Fibroblast of pulmonary artery (primary cell): ENCODE data around the gene SYT9.

Source experiments
- DNase-seq: peaks from one replicate; pipeline ENCODE4 v3.0.0-alpha.2; 2010; ENCODE audit warnings: low read depth
- H3K4me3 ChIP-seq: replicated peaks from 2 replicates; pipeline ENCODE4 v1.5.1; 2011; ENCODE audit warnings: low read depth, mild to moderate bottlenecking, control low read depth, low read length, moderate library complexity
- CTCF ChIP-seq: IDR thresholded peaks from 2 replicates; pipeline ENCODE4 v1.5.1; 2011; ENCODE audit warnings: mild to moderate bottlenecking, control low read depth, low read length, inconsistent platforms; ENCODE audit errors: missing control alignments

SYT9 gene

GRCh38 chr11:7442588-7443215 is 191.0 kb downstream of the SYT9 start:
- DNase-seq: peak; percentile 56
- H3K4me3 ChIP-seq: no peak overlapping the region
- peak; percentile 93 for TF ChIP-seq CTCF

GRCh38 chr11:7444091-7444981 is 192.6 kb downstream of the SYT9 start:
- H3K4me3 ChIP-seq: no peak overlapping the region
- DNase-seq: no peak
- TF ChIP-seq CTCF: no peak

- TF ChIP-seq CTCF: no peak
- no peak for DNase-seq
- no peak overlapping the region for H3K4me3 ChIP-seq
These were observed 193.9 kb downstream of the SYT9 start for GRCh38 chr11:7445564-7445963.

- no peak overlapping the region for H3K4me3 ChIP-seq
- no peak for TF ChIP-seq CTCF
- no peak for DNase-seq
These were observed 196.5 kb downstream of the SYT9 start for GRCh38 chr11:7448201-7448600.

GRCh38 chr11:7449211-7449840 is 197.6 kb downstream of the SYT9 start:
- no peak for TF ChIP-seq CTCF
- no peak overlapping the region for H3K4me3 ChIP-seq

GRCh38 chr11:7449841-7450214 is 198.1 kb downstream of the SYT9 start:
- H3K4me3 ChIP-seq: no peak overlapping the region
- no peak for DNase-seq
- no peak for TF ChIP-seq CTCF

More at GRCh38 chr11:7449211-7449840, 197.6 kb downstream of the SYT9 start:
- DNase-seq: no peak
